GM19372 (cell line): Measurements from ENCODE around the gene IRF4.

Experiments used
- ATAC-seq: cut with Tn5 transposase; IDR thresholded peaks from one replicate; pipeline ENCODE4 v1.9.1; 2021; ENCODE audit warnings: mild to moderate bottlenecking, low read depth, moderate library complexity; ENCODE audit not compliant: unreplicated experiment

IRF4 gene

DNA sequence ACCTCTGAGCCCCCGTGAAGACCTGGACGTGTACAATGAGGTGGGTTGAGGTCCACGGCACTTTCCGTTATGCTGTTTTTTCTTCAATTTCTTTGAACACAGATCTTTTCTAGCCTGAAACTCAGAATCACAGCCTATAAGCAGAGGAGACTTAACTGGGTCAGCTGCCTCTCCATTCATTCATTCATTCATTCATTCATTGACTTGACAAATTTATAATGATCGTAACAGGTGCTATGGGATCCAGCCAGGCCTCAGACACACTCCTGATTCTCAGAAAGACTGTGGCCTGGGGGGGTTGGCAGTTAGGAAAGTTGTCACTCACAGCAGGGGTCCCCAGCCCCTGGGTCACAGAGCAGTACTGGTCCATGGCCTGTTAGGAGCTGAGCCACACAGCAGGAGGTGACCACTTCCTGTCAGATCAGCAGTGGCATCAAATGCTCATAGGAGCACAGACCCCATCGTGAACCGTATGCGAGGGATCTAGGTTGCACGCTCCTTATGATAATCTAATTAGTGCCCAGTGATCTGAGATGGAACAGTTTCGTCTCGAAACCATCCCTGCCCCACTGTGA lies 38.6 kb upstream of the IRF4 start:
- ATAC-seq: no peak

DNA sequence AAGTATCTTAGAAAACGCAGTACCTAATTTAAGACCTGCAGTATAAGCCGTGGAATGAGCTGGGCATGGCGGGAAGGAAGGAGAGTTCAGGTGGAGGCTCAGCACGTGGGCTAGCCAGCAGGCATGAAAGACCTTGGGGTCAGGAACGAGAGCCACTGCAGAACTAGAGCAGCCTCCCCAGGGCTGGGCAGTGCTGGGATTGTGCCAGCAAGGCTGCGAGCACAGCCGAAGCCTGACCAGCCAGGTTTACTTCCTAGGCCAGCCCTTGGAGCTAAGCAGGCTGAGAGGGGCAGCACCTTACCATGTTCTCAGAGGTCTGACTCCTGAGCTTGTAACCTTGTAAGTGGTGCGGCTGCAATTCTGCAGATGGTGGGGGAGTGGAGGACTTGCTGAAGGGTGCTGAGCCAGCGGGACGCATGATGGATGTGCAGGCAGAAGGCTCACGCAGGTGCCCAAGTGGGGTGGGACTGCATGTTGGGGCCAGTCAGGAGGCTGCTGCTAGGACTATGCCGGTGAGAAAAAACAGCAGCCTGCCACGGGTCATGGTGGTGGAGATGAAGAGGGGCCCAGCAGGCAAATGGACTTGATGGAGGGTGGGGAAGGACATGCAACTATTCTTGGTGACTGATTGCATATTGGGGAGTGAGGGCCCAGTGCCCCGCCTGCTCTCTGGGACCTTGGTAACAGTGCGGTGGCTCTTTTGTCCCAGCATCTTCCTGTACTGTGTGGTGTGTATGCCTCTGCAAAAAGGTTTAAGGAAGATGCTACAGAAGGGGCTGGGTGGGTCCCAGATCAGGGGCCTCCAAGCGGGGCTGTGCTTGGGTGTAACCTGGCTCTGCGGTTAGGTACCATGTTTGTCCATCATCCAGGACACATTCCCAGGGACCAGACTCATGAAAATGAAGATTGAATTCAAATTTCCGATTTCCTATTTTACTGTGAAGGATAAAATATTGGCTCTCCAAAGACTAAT lies 37.6 kb upstream of the IRF4 start:
- no peak for ATAC-seq

DNA sequence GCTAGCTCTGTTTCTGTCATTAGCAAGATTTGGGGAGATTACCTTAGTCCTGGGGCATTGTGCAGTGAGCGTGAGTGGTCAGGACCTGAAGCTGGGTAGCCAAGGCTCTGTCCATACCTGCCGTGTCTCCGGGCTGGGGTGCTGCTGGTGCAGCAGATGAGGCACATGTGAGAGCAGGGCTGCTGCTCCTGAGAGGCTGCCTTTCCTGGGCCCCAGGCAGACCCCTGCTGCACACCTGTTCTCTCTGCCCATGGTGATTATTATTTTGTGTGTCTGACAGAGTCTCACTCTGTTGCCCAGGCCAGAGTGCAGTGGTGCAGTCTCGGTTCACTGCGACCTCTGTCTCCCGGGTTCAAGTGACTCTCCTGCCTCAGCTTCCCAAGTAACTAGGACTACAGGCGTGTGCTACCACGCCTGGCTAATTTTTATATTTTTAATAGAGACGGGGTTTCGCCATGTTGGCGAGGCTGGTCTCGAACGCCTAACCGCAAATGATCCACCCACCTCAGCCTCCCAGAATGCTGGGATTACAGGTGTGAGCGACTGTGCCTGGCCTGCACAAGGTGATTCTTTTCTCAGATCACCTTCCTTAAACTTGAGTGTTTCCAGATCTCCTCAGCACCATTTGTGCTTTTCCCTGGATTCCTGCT lies 36.8 kb upstream of the IRF4 start:
- ATAC-seq: no peak

DNA sequence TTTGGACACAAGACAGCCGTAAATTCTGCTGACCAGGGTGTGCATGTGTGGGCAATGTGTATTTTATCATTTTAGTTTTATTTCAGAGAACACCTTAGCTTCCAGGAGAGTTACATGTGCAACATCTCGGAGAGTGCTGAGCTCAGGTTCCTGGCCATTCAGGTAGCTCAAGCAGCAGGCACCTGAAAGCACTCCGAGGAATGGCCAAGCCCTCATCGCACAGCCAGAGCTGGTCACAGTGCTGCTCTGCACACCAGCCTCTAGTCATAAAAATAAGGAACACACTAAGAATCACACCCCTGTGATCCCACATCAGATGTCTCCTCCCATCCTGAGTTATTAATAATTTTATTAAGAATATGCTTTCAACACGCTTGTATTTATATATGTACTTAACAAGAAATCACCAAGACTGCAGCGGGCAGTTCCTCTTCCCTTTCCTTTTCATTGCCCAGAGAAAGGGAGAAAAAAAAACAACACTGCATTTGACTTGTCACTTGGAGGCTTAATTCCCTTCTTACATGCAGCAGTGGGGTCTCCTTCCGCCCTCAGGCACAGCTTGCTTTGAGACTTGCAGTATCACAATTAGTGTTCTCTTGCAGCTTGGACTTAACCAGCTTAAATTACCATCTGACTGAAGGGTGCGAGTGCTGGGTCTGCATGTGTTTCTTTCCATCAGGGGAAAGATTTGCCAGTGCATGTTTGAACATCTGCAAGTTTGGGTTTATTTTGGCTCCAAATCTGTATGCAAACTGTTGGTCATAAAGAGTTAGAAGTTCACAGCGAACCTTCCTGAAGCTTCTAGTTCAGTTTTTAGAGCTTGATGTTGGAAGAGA lies 36.0 kb upstream of the IRF4 start:
- ATAC-seq: no peak

DNA sequence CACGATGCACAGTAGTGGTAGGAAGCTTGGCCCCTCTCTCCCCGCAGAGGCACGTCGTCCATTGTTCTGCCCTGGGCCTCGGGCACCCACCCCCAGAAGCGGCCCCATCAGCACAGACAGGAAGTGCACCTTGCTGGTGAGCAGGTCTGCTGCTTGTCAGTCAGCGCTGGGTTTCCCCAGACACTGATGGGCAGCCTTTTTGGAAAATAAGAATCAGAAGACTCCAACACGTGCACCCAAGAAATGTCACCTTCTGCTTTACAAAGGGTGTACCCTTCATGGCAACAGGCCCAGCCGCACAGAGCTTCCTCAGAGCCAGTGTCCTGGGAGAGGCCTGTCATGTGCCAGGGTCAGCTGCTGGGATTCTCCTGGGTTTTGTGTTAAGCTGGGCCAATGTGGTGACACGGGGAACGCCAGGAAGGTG lies 34.7 kb upstream of the IRF4 start:
- ATAC-seq: no peak

DNA sequence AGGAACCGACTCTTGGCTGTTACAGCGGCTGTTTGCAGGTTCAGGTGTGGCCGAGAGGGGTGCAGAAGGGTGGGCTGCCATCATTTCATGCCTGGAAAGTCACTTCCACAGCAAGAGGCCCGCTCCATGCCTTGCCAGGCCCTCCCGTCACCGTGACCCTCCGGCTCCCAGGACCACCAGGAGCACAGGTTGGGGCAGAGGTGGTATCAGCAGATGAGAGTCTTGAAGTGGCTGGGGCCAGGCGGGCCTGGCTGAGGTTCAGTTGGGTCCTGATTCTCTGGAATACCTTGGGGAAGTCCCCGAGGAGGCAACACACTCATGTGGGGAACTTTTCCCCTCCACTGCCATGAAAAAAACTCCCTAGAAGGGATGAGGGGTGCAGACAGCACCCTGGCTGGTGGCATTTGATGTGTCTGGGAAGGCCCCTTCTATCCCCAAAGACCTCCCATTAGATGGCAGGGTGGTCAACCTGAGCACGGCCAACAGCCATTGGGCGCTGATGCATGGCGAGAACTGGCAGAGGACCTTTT lies 34.2 kb upstream of the IRF4 start:
- ATAC-seq: no peak

DNA sequence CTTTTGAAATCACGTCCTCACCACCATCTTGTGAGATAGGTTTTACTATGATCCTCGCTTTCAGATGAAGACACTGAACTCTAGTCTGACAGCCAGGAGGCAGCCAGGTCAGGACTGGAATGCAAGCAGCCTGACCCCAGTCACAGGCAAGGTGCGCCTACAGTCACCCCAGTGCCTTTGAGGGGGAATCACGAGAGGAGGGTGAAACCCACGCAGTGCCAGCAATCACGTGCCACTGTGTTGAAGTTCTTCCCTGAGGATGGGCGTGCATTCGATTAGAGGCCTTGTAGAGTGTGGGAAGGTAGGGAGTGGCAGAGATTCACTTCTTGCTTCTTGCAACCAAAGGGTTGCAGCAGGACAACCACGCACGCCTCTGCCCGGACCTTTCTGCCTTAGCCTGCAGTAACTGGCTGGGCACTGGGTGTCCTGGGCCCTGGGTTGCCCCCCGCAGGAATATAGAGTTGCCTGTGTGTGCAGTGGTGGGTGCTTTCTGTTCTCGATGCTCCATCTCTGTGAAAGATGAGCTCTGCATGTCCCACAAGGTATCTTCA lies 33.7 kb upstream of the IRF4 start:
- ATAC-seq: no peak

DNA sequence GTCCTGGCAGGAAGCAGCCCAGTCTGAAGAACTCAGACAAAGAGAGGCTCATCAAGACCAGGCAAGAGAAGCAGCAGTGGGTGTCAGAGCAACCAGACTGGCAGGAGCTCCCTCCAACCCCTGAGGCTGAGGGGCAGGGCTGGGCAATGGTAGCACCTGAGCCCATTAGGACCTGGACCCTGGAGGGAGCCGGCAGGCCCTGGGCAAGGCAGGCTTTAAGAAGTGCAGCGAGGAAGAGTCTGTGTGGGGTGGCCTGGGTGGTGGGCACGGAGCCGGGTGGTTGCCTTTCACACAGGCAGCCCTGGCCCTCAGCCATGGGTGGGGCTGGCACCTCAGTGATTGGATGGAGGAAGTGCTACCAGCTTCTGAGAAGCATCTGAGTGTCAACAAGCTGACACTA lies 33.1 kb upstream of the IRF4 start:
- no peak for ATAC-seq

DNA sequence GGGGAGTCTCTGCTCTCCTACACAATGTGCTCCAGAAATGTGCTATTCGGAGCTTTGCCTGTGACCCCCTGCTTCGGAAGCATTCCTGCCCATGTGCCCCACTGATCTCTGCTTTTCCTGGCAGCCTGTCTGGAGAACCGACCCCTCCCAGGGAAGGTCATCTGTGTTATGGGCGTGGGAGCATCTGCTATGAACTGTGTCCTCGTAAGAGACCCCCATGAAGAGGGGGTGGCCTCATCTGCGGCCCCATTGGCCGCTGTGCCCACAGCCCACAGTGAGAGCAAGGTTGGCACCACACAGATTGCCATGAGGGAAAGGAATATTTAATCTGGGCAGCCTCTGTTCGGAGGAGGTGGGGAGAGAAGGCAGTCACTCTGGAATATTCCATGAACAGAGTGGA lies 32.7 kb upstream of the IRF4 start:
- ATAC-seq: no peak

DNA sequence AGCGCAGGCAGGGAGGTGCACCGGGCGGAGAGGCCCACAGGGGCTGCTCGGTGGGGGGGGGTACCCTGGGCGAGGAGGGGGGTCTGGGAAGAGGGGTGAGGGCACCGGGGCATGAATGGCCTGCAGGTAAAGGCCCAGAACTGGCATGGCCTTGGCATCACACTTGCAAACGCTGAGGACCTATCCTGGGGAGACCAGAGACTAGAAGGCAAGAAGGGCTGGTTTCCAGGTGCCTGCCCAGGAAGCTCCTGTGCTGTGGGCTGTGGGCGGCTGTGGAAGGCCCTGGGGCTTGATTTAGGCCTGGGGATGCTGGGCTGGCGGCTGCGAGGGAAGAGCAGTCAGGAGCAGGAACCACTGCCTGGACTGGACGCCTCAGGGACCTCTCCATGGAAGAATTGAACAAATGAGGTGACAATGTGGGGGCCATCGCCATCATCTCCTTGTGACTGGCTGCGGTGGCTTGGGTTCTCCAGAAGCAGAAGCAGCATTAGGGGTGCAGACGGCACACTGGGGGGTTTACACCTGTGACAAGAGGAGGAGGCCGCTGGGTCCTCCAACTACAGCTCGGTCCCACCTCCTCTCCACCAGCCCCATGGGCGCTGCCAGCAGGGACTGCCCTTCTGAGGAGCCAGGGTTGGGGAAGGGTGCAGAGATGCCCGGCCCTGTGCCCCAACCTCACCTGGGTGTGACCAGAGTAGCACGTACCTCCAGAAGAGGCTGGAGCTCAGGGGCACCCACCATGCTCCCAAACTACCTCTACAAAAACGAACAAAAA lies 32.1 kb upstream of the IRF4 start:
- no peak for ATAC-seq

DNA sequence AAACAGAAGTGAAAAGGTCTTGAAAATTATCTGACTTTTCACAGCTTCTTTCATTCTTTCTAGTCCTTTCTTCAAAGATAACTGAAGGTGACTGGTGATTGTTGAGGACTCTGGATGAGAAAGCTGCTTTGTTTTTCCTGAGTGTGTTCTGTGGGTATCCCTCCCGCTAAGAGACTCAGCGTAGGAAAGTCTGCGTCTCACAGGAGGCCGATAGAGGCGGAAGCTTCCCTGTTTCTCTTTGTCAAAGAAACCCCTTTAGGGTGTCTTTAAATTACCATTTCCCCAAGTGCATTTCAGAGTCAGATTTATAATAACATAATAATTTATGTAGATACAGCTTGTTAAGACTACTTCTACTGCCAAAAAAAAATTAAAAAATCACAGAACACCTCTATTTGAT lies 31.2 kb upstream of the IRF4 start:
- ATAC-seq: no peak

DNA sequence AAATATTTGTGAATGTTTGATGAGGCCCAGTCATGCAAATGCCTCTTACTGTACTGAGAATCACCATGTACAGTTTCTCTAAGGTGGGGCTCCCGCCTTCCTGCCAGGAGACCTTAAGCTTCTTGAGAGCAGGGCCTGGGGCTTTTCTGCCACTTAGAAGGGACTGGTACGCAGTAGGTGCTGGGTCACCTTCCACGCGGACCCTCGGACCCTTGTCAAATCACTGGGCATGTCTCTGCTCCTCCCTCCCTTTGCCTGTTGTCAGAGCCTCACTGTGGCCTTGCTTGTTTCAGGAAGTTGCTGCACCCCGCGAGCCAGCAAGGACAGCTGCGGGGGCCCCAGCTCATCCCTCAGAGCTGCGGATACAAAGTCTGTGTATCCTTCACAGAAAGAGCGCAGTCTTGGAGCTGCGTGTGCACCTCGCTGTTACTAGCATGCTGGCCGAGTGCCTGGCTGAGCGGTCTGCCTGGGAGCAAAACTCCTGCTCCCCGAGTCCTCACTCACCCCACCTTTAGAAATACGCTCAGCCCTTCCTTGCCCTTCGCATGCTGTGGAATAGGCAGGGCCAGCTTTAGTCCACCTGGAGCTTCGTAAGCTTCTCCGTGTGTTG lies 30.7 kb upstream of the IRF4 start:
- no peak for ATAC-seq

DNA sequence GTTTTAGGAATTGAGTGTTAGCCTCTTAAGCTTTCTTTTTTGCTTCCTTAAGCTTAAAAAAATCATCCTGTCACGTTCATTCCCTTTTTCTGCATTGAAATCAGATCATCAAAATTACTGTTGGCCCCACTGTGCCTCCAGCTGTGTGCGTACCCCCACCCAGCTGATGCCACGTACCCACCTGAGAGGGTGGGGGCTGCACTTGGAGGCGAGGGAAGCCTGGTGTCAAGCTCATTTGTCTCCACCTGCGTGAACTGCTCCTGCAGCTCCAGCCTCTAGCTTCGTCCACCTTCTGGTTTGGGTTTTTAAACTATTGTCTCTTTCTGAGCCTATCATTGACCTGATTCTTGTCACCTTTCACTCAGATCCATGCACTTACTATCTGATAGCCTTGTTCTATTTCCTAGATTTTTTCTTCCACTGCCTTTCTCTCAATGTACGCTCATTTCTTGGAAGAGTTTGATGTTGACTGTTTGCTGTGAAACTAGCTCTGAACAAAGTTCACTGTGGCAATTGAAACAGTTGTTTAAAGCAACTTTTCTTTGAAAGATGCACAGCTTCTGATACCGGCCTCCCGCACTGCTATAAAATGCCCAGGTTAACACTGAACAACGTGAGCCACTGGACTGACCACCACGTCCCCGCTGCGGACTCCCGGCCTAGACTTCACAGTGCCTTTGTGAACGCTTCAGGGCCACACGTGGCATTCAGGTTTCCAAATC lies 30.0 kb upstream of the IRF4 start:
- no peak for ATAC-seq

DNA sequence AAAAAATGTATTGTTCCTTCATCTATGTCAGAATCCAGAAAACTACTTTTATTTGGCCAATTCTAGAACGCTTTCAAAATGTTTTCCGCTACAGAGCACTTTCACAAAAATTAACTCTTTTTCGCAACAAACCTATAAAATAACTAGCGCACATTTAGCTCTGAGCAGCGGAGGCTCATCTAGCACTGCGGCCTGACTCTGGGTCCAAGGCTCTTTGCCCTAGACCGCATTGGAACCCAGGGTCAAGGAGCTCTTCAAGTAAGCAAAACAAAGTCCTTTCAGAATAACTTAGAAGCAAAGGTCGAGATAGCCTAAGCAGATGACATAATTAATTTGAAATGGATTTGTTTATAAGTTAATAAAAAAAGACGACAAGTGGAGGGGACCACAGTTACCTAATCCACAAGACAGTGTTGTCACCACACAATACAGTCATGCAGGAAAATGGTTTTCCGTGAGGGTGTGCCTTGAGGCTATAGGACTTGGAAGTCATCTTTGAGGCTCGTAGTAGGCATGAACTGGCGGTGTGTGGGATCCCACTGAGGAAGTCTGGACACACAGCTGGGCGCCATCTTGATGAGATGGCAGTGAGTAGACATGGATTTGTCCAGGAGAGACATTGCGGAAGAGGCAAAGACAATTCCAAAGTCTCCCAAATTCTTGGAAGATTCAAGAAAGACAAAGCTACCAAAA lies 29.2 kb upstream of the IRF4 start:
- no peak for ATAC-seq

DNA sequence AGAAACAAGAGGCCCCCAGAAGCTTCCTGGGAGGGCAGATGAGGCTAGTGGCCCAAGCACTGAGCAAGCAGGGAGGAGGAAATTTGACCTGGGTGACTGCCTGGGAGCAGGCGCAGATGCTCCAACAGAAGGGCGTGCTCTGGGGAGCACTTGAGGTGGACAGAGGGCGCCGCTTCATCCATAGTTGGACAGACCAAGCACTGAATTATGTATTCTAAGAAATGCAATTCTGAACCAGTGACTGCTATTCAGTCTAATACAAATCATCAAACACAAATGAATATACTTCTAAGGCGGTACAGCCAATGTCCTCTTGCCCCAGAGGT lies 28.7 kb upstream of the IRF4 start:
- ATAC-seq: no peak

DNA sequence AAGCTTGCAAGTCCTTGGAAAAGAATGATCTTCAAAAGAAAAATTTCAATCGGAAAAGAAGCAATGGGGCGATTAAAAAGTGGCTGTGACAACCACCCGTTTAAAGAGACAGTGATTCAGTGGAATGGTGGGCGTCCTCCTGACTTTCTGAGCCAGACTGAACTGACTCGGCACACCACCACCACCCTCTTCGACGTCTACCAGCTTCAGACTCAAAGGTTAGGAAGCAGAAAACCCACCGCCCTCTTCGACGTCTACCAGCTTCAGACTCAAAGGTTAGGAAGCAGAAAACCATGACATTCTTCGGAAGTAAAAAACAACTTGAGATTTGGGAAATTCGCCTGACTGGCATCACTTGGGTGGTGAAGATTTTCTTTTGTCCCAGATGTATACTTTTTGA lies 28.3 kb upstream of the IRF4 start:
- ATAC-seq: no peak

DNA sequence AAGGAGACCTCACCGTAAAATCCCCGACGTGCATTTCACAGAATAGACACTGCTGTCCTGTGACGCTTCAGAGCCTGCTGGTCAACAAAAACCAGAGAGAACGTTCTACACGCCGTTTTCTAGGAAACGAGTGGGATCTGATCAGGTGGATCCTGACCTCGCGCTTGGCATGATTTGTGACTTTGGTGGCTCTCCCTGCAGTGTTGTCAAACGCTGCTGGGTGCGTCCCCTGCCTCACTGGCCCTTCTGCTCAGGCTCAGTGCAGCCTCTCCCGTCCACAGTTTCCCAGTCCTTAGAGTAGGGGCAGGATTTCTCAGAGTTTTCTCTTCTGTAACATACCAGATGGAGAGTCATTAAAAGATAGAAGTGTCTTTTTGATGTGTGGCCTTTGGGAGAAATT lies 27.6 kb upstream of the IRF4 start:
- ATAC-seq: no peak
